ENCODE results near the gene PYM1.
A peak's percentile ranks its signal among the peaks of the same experiment; 100 is the strongest.

PYM1 gene

DNA sequence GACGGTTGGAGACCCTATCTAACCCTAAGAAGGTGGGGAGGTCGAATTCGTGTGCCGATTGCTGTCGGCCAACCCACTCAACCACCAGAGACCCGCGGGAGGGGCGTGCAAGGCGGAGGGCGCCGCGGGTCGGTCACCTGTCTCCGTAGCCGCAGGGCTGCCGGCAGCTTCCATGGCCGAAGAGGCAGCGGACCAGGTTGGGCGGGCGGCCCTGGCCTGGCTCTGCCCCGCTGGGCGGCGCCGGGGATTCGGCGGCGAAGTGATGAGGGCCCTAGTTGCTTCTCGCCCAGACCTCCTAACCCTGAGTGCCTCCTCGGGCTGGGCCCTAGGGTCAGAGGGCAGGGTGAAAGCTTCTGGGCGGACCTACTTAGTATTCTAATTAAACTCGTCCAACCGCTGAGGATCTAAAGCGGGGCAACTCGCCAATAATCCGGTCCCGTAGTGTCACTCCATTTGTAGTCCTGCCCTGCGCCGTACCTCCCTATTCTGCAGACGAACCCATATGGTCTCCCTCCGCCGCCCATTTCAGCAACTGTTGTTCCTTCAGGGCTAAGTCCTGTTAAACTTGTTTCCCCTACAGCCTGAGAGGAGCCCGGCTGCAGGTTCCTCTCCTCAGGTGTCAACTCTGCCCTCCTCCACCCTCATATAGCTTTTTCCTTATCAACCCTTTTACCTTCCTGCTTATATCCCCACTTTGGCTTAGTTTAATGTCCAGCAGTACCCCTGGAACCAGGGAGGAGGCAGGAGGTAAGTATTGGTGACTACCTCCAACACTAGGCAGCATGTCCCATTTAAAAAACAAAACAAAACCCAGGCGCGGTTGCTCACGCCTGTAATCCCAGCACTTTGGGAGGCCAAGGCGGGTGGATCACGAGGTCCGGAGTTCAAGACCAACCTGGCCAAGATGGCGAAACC, at the start of gene PYM1:
PYM1 (minus strand) TSS at position 307 of the 915 bp plus-strand sequence; CDS start at position 174, 133 bp downstream.
- peak in 1 of 2 experiments; percentile 42 for DNase-seq

DNA sequence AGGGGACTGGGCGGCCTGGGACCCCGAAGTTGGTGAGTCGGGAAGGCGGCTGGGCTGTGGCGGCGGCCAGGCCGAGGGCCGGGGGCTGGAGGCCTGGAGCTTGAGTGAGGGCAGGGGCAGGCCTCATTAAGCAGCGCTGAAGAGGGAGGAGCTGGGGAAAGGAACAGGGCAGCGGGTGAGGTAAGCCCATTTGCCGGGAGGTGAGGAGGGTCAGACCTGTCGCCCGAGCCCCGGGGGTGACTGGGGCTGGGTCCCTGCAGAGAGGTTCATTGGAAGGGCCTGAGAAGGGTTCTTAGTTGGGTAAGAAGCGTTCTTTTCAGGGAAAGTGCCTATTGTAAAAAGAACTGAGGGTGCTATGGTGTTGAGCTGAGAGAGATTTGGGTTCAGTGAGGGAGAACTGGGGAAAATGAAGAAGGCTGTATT, 46.6 kb upstream of the PYM1 start:
- DNase-seq = no peak

DNA sequence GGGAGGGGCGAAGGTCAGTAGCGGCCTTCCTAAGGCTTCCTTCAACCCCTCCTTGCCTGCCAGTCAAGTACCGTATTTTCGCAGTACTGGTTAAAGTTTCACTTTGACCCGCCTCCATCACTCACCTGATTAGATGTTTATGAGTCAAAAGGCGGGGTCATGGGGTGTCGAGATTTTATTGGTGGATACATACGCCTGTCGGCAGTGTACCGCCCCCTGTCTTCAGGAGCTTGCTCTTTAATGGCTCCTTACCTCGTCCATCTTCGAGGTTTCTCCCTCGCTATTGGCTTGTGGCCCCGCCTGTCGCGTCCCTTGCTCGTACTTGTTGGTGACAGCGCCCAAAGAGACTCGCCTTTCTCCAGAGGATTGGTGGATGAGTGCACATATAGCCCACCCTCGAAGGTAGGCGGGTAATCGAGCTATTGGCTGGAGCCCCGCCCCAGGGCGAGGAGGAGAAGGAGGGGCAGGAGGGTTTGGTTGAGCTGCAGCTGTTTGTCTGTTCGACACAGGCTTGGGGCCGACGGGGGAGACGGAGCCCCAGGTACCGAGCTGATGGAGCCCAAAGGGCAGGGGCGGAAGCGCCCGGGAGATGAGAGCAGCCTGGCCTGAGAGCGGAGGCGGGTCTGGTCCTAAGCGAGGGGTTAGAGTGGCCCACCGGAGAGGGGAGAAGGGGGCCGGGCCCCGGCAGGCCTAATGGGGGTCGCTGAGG, 46.1 kb upstream of the PYM1 start, which contains the start of gene RAB5B:
RAB5B (plus strand) TSS at position 480 of the 709 bp plus-strand sequence. CDS start 12,883 bp downstream, outside the sequence.
- peak; percentile 99 to 100 for DNase-seq

DNA sequence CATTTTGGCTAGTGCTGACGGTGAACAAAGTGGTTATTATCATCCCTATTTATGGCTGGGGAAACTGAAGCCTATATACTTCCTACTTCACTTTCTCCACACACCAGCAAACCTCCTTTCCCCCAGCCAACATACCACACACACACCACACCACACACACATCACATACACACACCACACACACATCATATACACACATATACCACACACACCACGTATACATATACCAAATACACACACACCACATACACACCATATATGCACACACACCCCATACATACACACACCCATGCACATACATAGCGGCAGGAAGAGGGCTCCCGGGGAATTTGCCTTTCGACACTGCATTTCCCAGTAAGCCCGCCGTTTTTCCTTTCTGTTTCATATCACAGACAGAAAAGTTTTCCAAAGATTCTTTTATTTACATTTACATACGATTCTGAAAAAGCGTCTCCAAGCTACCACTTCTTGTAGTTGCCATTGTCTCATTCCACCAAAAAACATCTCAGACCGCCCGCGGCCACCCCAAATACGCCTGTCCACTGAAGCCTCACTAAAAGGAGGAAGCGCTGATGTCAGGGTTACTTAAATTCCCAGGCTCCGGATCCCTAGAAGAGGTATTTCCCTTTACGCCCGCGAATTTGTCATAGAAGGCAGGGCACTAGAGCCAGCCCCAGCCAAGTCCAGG, 45.4 kb upstream of the PYM1 start:
- no peak for DNase-seq

DNA sequence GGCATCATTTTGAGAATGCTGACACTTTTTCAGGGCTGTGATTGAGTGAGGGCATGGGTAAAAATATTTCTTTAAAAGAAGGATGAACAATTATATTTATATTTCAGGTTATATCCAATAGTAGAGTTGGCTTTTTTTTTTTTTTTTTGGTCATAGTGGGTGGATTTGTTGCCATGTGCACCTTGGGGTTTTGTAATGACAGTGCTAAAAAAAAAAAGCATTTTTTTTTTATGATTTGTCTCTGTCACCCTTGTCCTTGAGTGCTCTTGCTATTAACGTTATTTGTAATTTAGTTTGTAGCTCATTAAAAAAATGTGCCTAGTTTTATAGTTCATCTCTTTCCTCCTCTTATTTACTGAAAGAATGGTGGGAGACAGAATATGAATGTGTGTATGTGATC, 44.8 kb upstream of the PYM1 start:
- DNase-seq = no peak

DNA sequence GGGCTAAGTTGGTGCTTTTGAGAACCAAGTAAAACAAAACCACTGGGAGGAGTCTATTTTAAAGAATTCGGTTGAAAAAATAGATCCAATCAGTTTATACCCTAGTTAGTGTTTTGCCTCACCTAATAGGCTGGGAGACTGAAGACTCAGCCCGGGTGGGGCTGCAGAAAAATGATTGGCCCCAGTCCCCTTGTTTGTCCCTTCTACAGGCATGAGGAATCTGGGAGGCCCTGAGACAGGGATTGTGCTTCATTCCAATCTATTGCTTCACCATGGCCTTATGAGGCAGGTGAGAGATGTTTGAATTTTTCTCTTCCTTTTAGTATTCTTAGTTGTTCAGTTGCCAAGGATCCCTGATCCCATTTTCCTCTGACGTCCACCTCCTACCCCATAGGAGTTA, 44.3 kb upstream of the PYM1 start:
- no peak for DNase-seq

DNA sequence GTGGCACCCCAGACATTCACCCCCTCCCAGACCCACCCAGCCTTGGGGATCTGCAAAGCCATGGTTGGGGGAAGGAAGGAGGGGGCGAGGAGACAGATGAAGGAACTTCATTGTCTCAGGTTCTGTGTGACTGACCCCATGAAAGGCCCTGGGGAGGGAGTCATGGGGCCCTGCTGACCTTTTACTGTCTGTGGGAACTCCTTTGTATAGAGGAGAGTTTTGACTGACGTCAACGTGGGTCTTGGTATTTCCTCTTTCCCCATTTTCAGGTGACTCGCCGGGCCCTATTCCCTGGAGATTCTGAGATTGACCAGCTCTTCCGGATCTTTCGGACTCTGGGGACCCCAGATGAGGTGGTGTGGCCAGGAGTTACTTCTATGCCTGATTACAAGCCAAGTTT, 43.1 kb upstream of the PYM1 start:
- DNase-seq = no peak

DNA sequence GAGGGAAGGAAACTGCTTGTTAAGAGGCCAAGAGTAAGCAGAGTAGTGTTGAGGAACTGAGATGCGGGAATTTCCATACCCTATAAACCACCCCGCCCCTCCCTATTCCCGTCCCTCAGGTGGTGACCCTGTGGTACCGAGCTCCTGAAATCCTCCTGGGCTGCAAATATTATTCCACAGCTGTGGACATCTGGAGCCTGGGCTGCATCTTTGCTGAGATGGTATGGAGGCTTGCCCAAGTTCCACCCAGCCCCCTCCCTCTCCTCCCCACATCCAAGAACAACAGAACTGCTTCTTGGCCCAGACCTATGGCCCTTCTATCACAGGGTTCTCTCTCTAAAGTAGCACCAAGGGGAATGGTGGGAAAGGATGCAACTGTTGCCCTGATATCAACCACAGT, 41.7 kb upstream of the PYM1 start:
- no peak for DNase-seq

DNA sequence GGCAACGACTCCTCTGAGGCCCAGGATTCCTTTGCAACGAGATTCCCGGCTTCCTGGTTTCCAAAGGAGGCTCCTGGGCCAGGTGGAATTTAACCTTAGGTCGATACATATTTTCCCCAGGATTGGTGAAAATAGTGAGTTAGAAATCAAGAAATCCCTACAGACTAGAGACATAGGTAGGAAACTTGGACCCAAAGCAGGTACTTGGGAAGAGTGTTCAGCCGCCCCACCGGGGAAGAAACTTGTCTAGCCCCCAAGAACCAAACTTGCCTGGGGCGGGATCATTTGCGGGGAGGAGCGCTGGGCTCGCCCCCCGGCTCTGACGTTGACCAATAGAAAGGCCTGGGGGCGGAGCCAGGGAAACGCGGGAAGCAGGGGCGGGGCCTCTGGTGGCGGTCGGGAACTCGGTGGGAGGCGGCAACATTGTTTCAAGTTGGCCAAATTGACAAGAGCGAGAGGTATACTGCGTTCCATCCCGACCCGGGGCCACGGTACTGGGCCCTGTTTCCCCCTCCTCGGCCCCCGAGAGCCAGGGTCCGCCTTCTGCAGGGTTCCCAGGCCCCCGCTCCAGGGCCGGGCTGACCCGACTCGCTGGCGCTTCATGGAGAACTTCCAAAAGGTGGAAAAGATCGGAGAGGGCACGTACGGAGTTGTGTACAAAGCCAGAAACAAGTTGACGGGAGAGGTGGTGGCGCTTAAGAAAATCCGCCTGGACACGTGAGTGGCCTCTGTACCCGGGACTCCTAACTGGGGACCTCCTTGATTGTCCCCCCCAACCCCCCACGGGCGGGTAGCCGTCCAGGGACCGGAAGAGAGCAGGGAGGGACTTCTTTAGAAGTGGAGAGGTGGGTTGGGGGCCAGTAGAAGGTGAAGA, 39.0 kb upstream of the PYM1 start, which contains the start of gene CDK2:
CDK2 (plus strand) TSS at position 423 of the 874 bp plus-strand sequence; CDS start at position 602, 179 bp downstream.
- peak; percentile 67 to 76 for DNase-seq

DNA sequence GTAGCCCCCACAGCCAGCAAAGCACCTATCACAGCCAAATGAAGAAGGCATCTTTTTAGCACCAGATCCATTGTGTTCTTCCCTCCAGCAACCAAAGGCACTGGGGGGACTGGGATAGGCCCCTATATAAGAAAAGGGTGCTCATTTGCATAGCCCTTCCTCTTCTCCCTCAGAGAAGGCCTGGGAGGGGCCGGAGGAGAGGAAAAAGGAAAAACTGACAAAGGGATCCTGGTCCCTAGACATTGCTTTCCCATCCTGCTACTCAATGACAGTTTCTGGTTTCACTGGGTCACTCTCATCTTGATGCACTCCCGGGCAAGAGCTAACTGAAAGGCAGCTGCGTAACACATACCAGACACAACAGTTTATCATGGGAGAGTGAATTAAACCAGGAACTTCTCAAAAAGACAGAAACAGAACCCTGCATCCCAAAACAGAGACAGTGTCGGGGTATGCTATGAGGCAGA, 38.3 kb upstream of the PYM1 start, which contains the start of gene PMEL:
PMEL (minus strand) TSS at position 102 of the 467 bp plus-strand sequence; CDS start at position 71, 31 bp downstream.
- no peak for DNase-seq

DNA sequence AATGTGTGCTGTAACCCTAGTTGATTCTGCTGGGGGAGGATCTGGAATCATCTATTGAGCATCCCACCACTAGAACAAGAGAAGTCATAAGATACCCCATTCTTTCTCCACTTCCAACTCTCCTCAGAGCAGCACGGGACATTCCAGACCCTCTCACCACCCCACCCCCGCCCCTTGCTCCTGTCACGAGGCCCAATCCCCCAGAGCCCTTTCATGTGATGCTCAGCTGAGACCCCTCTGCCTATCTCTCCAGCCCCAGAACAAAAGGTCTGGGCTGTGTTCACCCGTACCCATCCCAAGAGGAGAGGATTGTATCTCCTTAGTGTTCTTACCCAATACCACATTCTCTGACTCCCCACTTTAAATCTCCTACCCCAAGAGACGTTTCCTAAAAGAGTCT, 37.5 kb upstream of the PYM1 start:
- DNase-seq = no peak

DNA sequence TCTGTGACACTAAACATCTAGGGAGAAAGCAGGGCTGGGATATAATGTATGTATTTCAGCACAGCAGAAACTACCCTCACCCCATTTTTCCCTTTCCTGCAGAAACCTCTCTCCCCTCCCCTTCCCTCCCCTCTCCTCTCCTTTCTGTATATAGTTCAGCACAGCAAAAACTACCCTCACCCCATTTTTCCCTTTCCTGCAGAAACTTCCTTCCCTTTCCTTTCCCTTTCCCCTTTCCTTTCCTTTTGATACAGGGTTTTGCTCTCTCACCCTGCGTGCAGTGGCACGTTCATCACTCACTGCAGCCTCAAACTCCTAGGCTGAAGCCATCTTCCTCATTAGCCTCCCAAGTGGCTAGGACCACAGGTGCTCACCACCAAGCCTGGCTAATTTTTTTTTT, 36.1 kb upstream of the PYM1 start:
- no peak for DNase-seq

DNA sequence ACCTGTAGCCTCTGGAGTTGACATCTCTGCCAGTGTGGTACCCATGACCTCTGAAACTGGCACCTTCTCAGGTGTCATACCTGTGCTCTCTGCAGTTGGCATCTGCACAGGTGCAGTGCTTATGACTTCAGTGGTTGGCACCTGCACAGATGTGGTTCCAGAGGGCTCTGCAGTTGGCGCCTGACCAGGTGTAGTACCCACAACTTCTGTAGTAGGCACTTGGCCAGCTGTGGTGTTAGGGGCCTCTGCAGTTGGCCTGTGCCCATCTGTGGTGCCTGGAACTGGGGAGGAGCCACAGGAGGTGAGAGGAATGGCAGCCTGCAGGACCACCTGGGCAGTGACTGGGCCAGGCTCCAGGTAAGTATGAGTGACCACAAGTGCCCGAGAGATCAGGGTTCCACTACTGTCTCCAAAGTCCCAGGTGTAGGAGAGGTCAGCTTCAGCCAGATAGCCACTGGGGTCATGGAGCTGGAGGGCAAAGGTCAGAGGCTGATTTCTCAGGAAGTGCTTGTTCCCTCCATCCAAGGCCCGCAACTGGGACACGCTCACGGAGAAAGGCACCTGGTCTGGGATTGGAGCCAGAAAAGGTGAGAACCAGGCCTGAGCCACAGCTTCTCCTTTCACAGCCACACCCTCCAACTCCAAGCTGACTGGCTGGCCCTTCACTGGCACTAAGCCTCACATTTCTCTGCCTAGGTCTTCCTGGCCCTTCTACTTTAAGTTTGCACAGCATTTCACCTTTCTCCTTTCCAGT, 29.6 kb upstream of the PYM1 start:
- DNase-seq = no peak

DNA sequence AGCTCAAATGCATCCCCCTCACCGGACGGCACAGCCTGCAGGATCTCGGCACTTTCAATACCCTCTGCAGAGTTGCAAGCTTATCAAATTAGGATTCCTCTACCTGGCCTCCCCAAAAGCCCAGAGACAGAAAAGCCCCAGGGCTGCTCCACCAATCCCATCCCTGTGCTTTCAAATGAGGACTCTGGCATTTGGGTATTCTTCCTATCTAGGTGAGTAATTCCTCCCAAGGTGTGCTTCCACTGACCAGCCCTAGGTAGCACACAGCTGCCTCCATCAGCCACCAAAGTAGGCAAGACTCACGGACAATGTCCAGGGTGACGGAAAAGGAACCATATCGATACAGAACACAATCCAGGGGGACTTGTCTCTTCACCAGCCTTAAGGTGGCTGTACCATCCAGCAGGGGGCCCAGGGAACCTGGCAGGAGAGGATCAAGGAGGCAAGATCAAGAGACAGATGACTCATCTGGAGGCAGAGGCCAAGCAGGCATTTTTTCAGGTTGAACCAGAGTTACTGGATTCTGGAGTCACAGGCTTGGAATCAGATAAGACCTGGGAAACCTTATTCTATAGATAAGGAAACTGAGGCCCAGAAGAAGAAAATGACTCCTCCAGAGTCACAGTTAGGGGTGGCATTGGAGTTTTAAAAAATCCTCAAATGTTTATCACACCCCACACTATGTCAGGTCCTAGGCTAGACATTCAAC, 28.3 kb upstream of the PYM1 start:
- DNase-seq = no peak

DNA sequence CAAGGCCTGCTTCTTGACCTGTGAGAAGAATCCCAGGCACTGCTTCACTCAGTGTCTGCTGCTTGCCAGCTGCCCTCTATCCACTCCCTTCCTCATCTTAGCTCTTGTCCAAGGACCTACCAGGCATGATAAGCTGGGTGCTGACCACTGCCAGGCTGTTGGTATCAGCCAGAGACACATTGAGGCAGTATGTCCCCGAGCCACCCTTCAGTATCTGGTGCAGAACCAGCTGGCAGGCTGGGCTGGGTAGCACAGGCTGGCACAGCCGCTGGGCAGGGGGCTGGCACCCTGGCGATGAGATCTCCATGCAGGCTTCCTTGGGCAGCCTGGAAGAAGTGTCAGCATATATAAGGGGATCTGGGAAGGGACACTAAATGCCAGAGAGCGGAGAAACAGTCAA, 27.6 kb upstream of the PYM1 start:
- DNase-seq = no peak

DNA sequence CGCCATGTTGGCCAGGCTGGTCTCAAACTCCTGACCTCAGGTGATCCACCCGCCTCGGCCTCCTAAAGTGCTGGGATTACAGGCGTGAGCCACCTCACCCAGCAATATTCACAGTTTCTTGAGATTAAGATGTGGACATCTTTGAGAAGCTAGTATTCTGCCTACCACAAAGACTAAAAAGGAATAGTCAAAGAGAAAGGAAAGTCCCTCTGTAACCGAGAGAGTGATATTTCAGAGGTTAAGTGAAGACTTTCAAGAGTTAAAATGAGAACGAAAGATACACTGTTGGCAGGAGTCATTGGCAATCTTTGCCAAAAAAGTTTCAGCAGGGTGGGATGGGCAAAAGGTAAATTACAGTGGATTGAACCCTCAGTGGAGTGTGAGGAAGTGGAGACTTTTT, 18.9 kb upstream of the PYM1 start:
- DNase-seq = no peak

DNA sequence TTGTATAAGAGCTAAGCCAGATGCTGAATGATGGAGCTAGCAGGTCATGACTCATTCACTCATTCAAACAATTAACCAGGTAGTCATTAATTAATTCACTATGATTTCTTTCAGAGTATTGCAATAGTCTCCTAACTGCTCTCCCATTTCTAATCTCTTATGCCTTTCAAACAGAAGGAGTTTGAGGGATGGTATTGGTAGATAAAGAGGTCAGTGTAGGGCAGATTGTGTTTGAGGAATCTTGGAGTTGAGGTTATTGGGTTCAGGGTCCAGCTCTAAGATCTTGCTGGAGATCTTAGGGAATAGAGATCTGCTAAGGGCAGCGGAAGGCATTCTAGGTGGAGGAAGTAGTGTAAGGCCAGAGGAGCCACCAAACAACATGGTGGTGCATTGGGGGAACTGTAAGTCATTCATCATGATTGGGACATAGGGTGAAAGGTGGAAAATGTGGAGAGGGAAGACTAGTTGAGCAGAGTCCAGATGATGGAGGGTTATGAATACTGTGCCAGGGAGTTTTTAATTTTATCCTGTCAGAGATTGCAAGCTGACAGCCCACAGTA, 15.0 kb upstream of the PYM1 start:
- DNase-seq = no peak

DNA sequence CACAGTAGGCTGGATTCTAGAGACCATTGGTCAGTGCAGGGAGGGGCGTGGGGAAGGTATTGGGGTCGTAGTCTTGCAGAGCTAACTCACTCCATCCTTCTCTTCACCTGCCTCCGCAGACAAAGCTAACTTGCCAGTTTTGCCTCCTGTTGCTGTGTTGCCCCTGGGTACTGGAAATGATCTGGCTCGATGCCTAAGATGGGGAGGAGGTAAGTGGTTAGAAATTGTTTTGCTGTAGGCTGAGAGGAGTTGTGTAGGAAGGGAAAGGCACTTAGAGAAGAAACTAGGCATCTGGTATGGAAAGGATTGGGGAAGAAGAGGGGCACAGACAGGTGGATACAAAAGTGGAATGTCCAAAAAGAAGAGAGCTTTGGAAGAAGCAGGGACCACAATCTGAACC, 14.4 kb upstream of the PYM1 start:
- no peak for DNase-seq

DNA sequence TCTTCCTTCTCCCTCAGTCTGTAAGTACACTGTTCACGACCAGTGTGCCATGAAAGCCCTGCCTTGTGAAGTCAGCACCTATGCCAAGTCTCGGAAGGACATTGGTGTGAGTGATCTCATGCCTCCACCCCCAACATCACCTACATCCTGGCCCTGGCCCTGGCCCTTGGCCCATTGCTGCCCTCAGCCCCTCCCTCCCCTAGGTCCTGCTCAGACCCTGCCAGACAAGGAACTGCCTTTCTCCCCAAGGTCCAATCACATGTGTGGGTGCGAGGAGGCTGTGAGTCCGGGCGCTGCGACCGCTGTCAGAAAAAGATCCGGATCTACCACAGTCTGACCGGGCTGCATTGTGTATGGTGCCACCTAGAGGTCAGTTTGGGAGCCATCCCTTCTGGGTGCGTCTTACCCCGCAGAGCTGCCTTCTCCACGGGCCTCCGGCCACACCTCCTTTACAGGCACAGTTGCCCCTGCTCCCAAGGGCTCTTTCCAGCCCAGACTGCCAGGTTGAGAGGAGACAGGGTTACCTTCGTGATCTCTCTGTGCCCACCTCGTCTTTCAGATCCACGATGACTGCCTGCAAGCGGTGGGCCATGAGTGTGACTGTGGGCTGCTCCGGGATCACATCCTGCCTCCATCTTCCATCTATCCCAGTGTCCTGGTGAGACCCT, 12.5 kb upstream of the PYM1 start:
- DNase-seq = peak; percentile 54 to 65
